CD8-positive, alpha-beta memory T cell (primary cell): ENCODE data around the gene DPF3. TPM values are rescaled to one million over a fixed set of nuclear protein-coding genes. Genes with fewer than 3 reads are reported as not detected.

Experiments
- CTCF ChIA-PET: fragments of 350-600 bp; sonication (Branson Sonifier 250); formaldehyde crosslinking; loops from one replicate; lab custom pipeline; 2021; ENCODE audit warnings: antibody characterized with exemption; lab: Charles Lee
- POLR2A ChIA-PET: fragments of 350-600 bp; sonication (Branson Sonifier 250); formaldehyde crosslinking; loops from one replicate; lab custom pipeline; 2021; ENCODE audit warnings: antibody characterized with exemption; lab: Charles Lee
- DNase-seq, 5 donors: peaks; one replicate each; pipeline versions ENCODE4 v3.0.0 to v3.0.0-alpha.2; 2020 to 2022; ENCODE audit warnings: mixed read lengths in 1 of 5
- H3K27ac ChIP-seq: one replicate; pipeline ENCODE4 v1.7.0; 2013; ENCODE audit warnings: low read depth, mild to moderate bottlenecking, low read length, moderate library complexity
- H3K27me3 ChIP-seq: 2 replicates; pipeline ENCODE4 v1.7.0; 2013; ENCODE audit warnings: low read length, mild to moderate bottlenecking; ENCODE audit not compliant: insufficient read depth, poor library complexity, severe bottlenecking
- H3K36me3 ChIP-seq: 2 replicates; pipeline ENCODE4 v1.7.0; 2013; ENCODE audit warnings: mild to moderate bottlenecking, low read length, moderate library complexity; ENCODE audit not compliant: insufficient read depth
- H3K4me1 ChIP-seq: 2 replicates; pipeline ENCODE4 v1.7.0; 2013; ENCODE audit warnings: mild to moderate bottlenecking, low read length, moderate library complexity; ENCODE audit not compliant: insufficient read depth
- H3K4me3 ChIP-seq: 2 replicates; pipeline ENCODE4 v1.7.0; 2013; ENCODE audit warnings: mild to moderate bottlenecking, low read length
- H3K9me3 ChIP-seq: 2 replicates; pipeline ENCODE4 v1.7.0; 2013; ENCODE audit warnings: mild to moderate bottlenecking, low read length
- H3K27ac Mint-ChIP-seq, 8 donors: one replicate each; pipeline ENCODE4 v1.8.0; 2020 to 2021; ENCODE audit warnings: mixed read lengths in 8 of 8, mild to moderate bottlenecking in 6 of 8, inconsistent platforms in 3 of 8, moderate library complexity in 3 of 8
- H3K27me3 Mint-ChIP-seq, 2 donors: one replicate each; pipeline ENCODE4 v1.8.0; 2020 to 2021; ENCODE audit warnings: mixed read lengths in 2 of 2, mild to moderate bottlenecking in 1 of 2, moderate library complexity in 1 of 2
- H3K36me3 Mint-ChIP-seq, 3 donors: one replicate each; pipeline ENCODE4 v1.8.0; 2020 to 2021; ENCODE audit warnings: mixed read lengths in 3 of 3, inconsistent platforms in 1 of 3, mild to moderate bottlenecking in 1 of 3
- H3K4me1 Mint-ChIP-seq, 3 donors: one replicate each; pipeline ENCODE4 v1.8.0; 2020 to 2021; ENCODE audit warnings: mixed read lengths in 3 of 3, inconsistent platforms in 1 of 3, mild to moderate bottlenecking in 1 of 3
- H3K4me3 Mint-ChIP-seq, 7 donors: one replicate each; pipeline ENCODE4 v1.8.0; 2020 to 2021; ENCODE audit warnings: mixed read lengths in 7 of 7, mild to moderate bottlenecking in 6 of 7, moderate library complexity in 4 of 7, inconsistent platforms in 2 of 7
- H3K9me3 Mint-ChIP-seq, 5 donors: one replicate each; pipeline ENCODE4 v1.8.0; 2020 to 2022; ENCODE audit warnings: mixed read lengths in 5 of 5, mild to moderate bottlenecking in 3 of 5, moderate library complexity in 2 of 5, inconsistent platforms in 1 of 5
- polyA plus RNA-seq: library from polyadenylated mRNA; unstranded; fragments of 300-500 nt; fragmentation: Illumina TruSeq; gene quantifications from one replicate; pipeline ENCODE4 v1.2.3, GENCODE V29; 2021
- total RNA-seq, 2 experiments: library from RNA; stranded (reverse); gene quantifications; one replicate each; pipeline ENCODE4 v1.2.3, GENCODE V29; 2021

DPF3 gene
- total and polyA plus RNA-seq, 3 experiments from 2014 or later, result 0.50 to 1.3 (median 0.62) TPM

GRCh38 chr14:72903716-72904115 lies 9.8 kb upstream of the DPF3 start:
- no peak overlapping the region for H3K4me3 Mint-ChIP-seq
- Histone ChIP-seq H3K27me3 (no peaks in the 10 kb centered on the region), H3K27ac (no peak overlapping the region), H3K36me3 (no peaks in the 10 kb centered on the region), H3K4me1 (no peaks in the 10 kb centered on the region), H3K4me3 (no peak overlapping the region), H3K9me3 (no peaks in the 10 kb centered on the region)
- no peaks in the 10 kb centered on the region for H3K4me1 Mint-ChIP-seq
- no peak for DNase-seq
- no peak overlapping the region for H3K27ac Mint-ChIP-seq
- CTCF ChIA-PET, result interaction anchor here (1.2 to 4.8 kb wide), 7 partner anchors 9 to 879 kb away, joined by 3 to 138 read pairs (median 7); partner anchors contain the start of gene DPF3
- no peaks in the 10 kb centered on the region for H3K36me3 Mint-ChIP-seq
- H3K9me3 Mint-ChIP-seq, result no peaks in the 10 kb centered on the region
- POLR2A ChIA-PET, result interaction anchor here (0.5 kb wide), 1 partner anchor 16 kb away, joined by 5 read pairs; no protein-coding TSS in a partner anchor
- peaks cover 0 to 34% of the 10 kb centered on the region in 2 donors for H3K27me3 Mint-ChIP-seq

DNA sequence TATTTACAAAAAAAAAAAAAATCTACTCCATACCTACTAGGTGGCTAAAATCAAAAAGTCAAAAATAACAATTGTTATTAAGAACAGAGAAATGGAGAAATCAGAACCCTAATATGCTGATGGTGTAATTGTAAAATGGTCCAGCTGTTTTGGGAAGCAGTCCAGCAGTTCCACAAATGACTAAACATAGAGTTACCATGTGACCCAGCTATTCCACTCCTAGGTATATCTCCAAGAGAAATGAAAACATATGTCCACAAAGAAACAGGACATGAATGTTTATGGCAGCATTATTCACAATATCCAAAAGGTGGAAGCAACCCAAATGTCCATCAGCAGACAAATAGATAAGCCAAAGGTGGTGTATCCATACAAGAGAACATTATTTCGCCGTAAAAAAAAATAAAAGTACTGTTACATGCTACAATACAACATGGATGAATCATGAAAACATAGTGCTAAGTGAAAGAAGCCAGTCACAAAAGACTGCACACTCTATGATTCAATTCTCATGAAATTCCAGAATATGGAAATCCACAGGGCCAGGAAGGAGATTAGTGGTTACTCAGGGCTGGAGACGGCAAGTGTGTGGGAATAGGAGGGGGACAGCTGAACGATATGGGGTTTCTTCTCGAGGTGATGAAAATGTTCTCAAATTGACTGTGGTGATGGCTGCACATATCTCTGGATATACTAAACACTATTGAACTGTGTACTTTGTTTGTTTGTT lies 9.1 kb upstream of the DPF3 start:
- Mint-ChIP-seq H3K4me3 (no peak overlapping the region), H3K27ac (peak overlapping the region in 1 of 8 donors; percentile 12), H3K9me3 (no peaks in the 10 kb centered on the region), H3K36me3 (no peaks in the 10 kb centered on the region), H3K27me3 (peaks cover 0 to 34% of the 10 kb centered on the region in 2 donors), H3K4me1 (no peaks in the 10 kb centered on the region)
- no peak overlapping the region for H3K4me3 ChIP-seq
- no peaks in the 10 kb centered on the region for H3K4me1 ChIP-seq
- CTCF ChIA-PET, result interaction anchor here (0.6 to 4.8 kb wide), 7 partner anchors 9 to 1347 kb away, joined by 3 to 138 read pairs (median 5); partner anchors contain the start of gene DPF3
- H3K36me3 ChIP-seq, result no peaks in the 10 kb centered on the region
- H3K27me3 ChIP-seq, result no peaks in the 10 kb centered on the region
- no peaks in the 10 kb centered on the region for H3K9me3 ChIP-seq
- DNase-seq, result no peak
- no peak overlapping the region for H3K27ac ChIP-seq
- POLR2A ChIA-PET, result no interaction called here

- POLR2A ChIA-PET, result no interaction called here
- peaks cover 10 to 34% of the 10 kb centered on the region in 2 donors for H3K27me3 Mint-ChIP-seq
- no peak overlapping the region for H3K27ac Mint-ChIP-seq
- no peak overlapping the region for H3K27ac ChIP-seq
- H3K36me3 Mint-ChIP-seq, result no peaks in the 10 kb centered on the region
- H3K4me3 ChIP-seq, result no peak overlapping the region
- no peaks in the 10 kb centered on the region for H3K9me3 ChIP-seq
- H3K4me3 Mint-ChIP-seq, result no peak overlapping the region
- CTCF ChIA-PET, result interaction anchor here (0.7 kb wide), 1 partner anchor 385 kb away, joined by 5 read pairs; no protein-coding TSS in a partner anchor
- no peaks in the 10 kb centered on the region for H3K4me1 Mint-ChIP-seq
- no peaks in the 10 kb centered on the region for H3K4me1 ChIP-seq
- peaks cover 3% of the 10 kb centered on the region for H3K27me3 ChIP-seq
- no peak for DNase-seq
- H3K36me3 ChIP-seq, result no peaks in the 10 kb centered on the region
- no peaks in the 10 kb centered on the region for H3K9me3 Mint-ChIP-seq
These were observed 7.5 kb upstream of the DPF3 start for GRCh38 chr14:72901361-72901760.

GRCh38 chr14:72898448-72898847 lies 4.5 kb upstream of the DPF3 start:
- Mint-ChIP-seq H3K9me3 (no peaks in the 10 kb centered on the region), H3K4me3 (no peak overlapping the region), H3K4me1 (peaks cover 14 to 17% (median 15%) of the 10 kb centered on the region in 3 donors), H3K36me3 (peaks cover 0 to 4% (median 0%) of the 10 kb centered on the region in 3 donors), H3K27ac (no peak overlapping the region), H3K27me3 (peaks cover 25 to 47% of the 10 kb centered on the region in 2 donors)
- no peak for DNase-seq
- Histone ChIP-seq H3K36me3 (no peaks in the 10 kb centered on the region), H3K4me3 (no peak overlapping the region), H3K4me1 (peaks cover 12% of the 10 kb centered on the region), H3K27ac (no peak overlapping the region), H3K9me3 (no peaks in the 10 kb centered on the region), H3K27me3 (peaks cover 14% of the 10 kb centered on the region)
- POLR2A ChIA-PET, result no interaction called here
- CTCF ChIA-PET, result interaction anchor here (2.3 kb wide), 1 partner anchor 382 kb away, joined by 11 read pairs; no protein-coding TSS in a partner anchor

GRCh38 chr14:72894623-72895378 lies 900 bp upstream of the DPF3 start:
- DNase-seq, result peak in 2 of 5 donors; percentile 1 to 21
- peak overlapping the region; percentile 85 for H3K4me3 ChIP-seq

GRCh38 chr14:72894323-72894622 lies 372 bp upstream of the DPF3 start:
- H3K9me3 Mint-ChIP-seq, result no peaks in the 10 kb centered on the region
- peaks cover 28 to 31% (median 29%) of the 10 kb centered on the region in 3 donors for H3K4me1 Mint-ChIP-seq
- peak overlapping the region; percentile 85 for H3K4me3 ChIP-seq
- H3K27ac ChIP-seq, result peak overlapping the region; percentile 12
- ChIA-PET CTCF (interaction anchor here (0.5 to 2.8 kb wide), 5 partner anchors 9 to 389 kb away, joined by 3 to 11 read pairs (median 4); no protein-coding TSS in a partner anchor), POLR2A (interaction anchor here (0.9 to 1.5 kb wide), 3 partner anchors 32 to 375 kb away, joined by 3 to 6 read pairs (median 5); no protein-coding TSS in a partner anchor)
- H3K4me3 Mint-ChIP-seq, result peak overlapping the region; percentile 88 to 99 (median 94)
- peaks cover 34% of the 10 kb centered on the region for H3K27me3 ChIP-seq
- no peaks in the 10 kb centered on the region for H3K36me3 ChIP-seq
- H3K36me3 Mint-ChIP-seq, result peaks cover 0 to 7% (median 0%) of the 10 kb centered on the region in 3 donors
- DNase-seq, result no peak
- no peaks in the 10 kb centered on the region for H3K9me3 ChIP-seq
- peaks cover 26% of the 10 kb centered on the region for H3K4me1 ChIP-seq
- peak overlapping the region in 7 of 8 donors; percentile 12 to 90 (median 73) for H3K27ac Mint-ChIP-seq
- H3K27me3 Mint-ChIP-seq, result peaks cover 35 to 68% of the 10 kb centered on the region in 2 donors

More at GRCh38 chr14:72894623-72895378, 900 bp upstream of the DPF3 start:
- Mint-ChIP-seq H3K9me3 (no peaks in the 10 kb centered on the region), H3K27ac (peak overlapping the region in 5 of 8 donors; percentile 1 to 90 (median 69)), H3K4me3 (peak overlapping the region; percentile 88 to 99 (median 94)), H3K36me3 (peaks cover 0 to 7% (median 0%) of the 10 kb centered on the region in 3 donors), H3K27me3 (peaks cover 35 to 66% of the 10 kb centered on the region in 2 donors), H3K4me1 (peaks cover 28 to 31% (median 29%) of the 10 kb centered on the region in 3 donors)
- Histone ChIP-seq H3K27me3 (peaks cover 34% of the 10 kb centered on the region), H3K36me3 (no peaks in the 10 kb centered on the region), H3K27ac (no peak overlapping the region), H3K4me1 (peaks cover 26% of the 10 kb centered on the region), H3K9me3 (no peaks in the 10 kb centered on the region)
- CTCF ChIA-PET, result interaction anchor here (0.5 to 2.8 kb wide), 7 partner anchors 8 to 378 kb away, joined by 3 to 11 read pairs (median 3); no protein-coding TSS in a partner anchor
- POLR2A ChIA-PET, result interaction anchor here (0.9 to 1.1 kb wide), 2 partner anchors 32 to 298 kb away, joined by 3 to 5 read pairs; no protein-coding TSS in a partner anchor

DNA sequence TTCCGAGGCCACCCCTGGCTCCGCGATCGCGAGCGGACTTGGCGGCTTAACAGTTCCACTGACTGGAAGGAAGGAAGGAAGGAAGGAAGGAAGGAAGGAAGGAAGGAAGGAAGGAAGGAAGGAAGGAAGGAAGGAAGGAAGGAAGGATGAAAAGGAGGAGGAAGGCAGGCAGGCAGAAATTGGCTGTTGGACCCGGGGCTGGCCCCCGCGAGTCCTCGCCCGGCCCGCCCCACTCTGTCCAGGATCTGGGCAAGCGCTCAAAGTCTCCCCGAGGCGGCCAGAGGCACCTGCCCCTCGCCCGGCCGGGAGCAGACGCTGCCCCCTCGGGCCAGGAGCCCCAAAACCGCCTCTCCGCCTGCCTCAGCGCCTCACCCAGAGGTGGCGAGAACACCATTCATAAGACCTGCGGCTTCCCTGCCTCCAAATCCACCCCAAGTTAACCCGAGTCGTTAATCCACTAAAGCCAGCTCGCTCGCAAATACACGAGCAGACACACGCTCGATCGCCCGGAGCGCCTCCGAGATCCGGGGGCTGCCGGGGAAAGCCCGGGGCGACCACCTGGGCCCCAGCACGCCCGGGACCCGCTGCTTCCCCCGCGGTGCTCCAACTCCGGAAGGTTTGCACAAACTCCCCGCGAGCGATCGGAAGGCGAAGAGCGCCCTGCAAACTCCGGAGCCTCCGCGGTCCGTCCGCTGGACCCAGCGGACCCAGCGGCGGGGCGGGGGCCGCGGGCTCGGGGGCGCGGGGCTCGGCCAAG lies 844 bp downstream of the DPF3 start:
- Mint-ChIP-seq H3K4me1 (peaks cover 28 to 31% (median 29%) of the 10 kb centered on the region in 3 donors), H3K27ac (peak overlapping the region in 6 of 8 donors; percentile 35 to 93 (median 71)), H3K36me3 (peaks cover 0 to 7% (median 0%) of the 10 kb centered on the region in 3 donors), H3K27me3 (peaks cover 35 to 64% of the 10 kb centered on the region in 2 donors), H3K9me3 (no peaks in the 10 kb centered on the region), H3K4me3 (peak overlapping the region; percentile 91 to 98 (median 94))
- Histone ChIP-seq H3K4me3 (peak overlapping the region; percentile 85), H3K27me3 (peaks cover 34% of the 10 kb centered on the region), H3K4me1 (peaks cover 26% of the 10 kb centered on the region), H3K27ac (peak overlapping the region; percentile 16), H3K9me3 (no peaks in the 10 kb centered on the region), H3K36me3 (no peaks in the 10 kb centered on the region)
- DNase-seq, result peak; percentile 10 to 54 (median 15)
- ChIA-PET POLR2A (interaction anchor here (1.5 kb wide), 1 partner anchor 374 kb away, joined by 6 read pairs; no protein-coding TSS in a partner anchor), CTCF (interaction anchor here (0.9 to 2.8 kb wide), 3 partner anchors 10 to 388 kb away, joined by 3 to 11 read pairs (median 6); no protein-coding TSS in a partner anchor)
